CD4-positive, alpha-beta T cell treated with Interleukin-10 for 1 hour (primary cell): Measurements from ENCODE around the gene KRTAP5-11.
"Not testable (repeated sequence)": the region's sequence is repeated elsewhere in the genome, so short reads cannot be mapped to it uniquely, and the experiment has no call there.

Experiments used
- DNase-seq: peaks from one replicate; pipeline ENCODE4 v3.0.0-alpha.2; 2020

Gene KRTAP5-11

DNA sequence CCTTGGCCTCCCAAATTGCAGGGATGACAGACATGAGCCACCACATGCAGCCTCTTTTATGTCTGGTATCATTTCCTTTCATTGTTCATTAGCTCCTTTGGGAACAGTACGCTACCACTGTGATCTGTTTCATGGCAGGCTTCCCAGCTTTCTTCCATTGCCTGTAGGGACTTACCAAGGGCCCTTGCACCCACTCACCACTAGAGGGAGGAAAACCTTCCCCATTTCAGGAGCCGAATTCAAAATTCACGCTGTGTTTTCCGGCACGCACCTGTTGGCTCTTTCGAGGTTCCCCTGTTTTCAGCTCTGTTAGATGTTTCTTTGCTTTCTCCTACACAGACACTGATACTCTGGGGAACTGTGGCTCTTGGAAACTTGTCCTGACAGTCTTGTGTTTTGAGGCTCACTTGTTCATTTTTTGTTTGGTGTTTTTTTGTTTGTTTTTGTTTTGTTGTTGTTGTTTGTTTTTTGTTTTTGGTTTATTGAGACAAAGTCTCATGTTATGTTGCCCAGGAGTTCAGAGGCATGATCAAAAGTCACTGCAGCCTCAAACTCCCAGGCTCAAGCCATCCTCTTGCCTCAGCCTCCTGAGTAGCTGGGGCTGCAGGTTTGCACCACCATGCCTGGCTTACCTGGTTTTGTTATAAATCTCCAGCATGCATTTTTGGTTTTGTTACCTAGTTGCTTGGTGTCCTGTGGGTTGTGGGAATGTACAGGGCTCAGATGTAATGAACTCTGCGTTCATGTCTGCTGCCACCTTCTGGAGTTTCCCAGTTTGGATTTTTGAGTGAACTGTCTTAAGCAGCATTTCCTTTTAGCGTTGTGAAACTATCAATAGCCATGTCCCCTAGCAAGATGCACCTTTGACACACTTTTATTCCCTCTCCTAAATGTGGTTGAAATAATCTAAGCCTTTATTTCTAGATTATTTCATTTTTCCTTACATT, 2.3 kb downstream of the KRTAP5-11 start:
- peak; percentile 30 for DNase-seq

DNA sequence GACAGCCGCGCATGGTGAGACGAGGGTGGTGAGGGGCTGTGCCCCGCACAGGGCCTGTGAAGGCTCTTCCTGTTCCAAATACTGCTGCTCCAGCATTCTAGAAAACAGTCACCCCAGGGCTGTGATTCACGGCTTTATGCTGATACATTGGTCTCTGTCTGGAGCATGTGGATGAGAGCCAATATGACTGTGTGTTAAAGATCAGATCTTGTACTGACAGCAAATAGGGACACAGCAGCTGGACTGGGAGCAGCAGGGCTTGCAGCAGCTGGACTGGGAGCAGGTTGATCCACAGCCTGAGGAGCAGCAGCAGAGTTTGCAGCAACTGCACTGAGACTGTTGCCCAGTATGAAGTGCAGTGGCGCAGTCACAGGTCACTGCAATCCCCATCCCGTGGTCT, 3.2 kb downstream of the KRTAP5-11 start:
- DNase-seq = not testable (repeated sequence)

DNA sequence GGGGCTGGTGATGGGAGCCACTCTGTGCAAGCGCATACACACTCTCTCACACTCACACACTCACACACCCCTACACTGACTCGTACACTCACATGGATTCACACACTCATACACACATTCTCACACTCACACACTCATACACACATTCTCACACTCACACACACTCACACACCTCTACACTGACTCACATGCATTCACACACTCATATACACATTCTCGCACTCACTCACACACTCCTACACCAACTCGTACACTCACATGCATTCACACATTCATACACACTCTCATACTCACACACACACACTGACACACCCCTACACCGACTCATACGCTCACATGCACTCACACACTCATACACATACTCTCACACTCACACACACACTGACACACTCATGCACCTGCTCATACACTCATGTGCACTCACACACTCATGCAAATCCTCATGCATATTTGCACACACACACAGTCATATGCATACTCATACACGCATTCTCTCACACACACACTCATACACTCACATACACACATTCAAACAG, 5.1 kb downstream of the KRTAP5-11 start:
- DNase-seq = no peak

DNA sequence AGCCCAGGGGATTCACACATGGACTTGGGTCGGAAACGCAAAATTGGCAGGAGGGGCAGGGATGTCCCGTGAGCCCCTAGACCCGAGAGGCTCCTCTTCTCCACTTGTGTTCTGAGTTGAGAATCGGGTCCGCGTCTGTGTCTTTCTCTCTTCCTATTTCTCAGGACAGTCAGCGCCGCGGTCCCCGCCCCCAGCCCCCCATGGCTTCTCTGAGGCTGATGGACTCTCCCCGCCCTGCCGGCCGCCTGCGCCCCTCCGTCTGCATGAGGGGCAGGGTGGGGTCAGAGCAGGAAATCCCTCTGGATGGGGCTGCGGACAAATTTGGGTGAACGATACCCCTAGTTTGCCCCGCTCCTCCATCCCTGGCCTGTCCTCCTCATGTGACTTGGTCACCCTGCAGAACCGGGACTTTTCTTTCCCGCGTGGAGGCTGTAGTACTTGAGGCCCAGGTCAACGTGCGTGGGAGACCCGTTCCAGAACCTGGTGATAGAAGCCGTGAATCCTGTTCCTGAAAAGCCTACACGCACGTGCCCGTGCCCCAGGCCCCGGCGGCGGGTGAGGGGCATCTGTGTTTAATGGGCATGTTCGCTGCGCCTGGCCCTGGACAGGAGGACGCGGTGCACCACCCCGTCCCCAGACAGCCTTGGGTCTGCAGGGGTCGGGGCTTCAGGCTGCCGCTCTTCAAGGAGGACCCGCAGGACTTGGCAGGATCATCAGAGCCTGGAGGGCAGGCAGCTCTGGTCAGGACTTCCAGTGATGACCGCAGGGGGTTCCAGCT, 5.8 kb downstream of the KRTAP5-11 start:
- not testable (repeated sequence) for DNase-seq

DNA sequence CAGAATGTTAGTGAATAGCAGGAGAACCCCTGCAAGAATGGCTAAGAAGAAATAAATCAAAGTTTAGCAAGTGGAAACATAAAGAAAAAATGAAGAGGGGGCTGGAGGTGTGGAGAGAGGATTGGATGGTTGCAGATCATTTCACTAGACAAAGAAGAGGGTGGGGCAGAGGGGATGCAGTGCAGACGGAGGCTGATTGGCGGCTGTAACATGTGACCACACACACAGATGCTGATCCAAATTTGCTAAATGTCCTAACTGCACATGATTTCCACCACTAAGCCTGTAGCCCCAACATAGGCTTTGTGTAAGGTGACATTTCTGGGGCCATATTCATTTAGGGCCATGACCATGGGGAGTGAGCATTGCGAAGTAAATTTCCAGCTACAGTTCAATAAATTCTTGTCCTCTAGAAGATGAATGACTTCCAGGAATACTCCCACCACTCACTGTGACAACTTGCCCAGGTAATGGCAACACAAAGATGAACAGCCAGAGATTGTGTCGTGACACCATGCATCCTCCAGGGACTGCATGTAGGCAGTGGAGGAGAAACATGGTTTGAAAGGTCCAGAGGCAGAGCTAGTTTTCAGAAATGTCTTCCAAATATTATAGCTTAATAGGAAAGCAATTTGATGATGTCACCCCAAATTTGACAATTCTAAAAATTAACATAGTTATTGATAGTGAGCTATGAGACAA, 6.8 kb downstream of the KRTAP5-11 start:
- no peak for DNase-seq

DNA sequence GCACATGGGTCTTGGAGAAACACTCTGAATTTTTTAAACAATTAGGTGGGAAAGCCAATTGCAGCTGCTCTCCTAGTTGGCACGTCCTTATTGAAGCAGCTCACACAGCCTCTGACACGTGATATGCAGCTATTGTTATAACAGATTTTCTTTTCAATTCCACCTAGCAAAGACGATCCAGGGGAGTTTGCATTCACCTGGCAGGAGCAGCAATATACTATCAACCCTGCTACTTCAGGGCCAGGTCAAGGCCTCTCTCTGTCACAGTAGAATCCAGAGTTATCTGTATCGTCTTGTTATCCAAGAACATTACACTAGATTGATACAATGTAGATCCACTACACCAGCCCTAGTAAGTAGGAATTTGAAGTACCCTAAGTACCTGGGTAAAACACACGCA, 8.3 kb downstream of the KRTAP5-11 start:
- no peak for DNase-seq

DNA sequence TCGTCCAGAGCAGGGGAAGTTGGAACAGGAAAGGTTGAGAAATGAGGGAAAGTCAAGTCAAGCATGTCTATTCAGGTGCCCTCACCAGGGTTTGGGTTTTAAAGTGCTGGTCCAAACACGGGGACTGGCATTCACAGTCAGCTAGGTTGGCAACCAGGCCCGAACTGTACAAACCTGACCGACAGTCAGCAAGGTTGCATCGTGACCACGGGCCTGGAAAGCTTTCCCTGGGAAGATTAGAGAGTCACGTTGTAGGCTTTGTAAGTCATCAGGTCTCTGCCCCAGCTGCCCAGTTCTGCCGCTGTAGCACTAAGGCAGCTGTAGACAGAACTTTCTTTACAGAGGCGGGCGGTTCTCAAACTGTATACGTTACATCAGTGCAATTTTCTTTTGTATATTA, 9.9 kb downstream of the KRTAP5-11 start:
- DNase-seq = no peak

DNA sequence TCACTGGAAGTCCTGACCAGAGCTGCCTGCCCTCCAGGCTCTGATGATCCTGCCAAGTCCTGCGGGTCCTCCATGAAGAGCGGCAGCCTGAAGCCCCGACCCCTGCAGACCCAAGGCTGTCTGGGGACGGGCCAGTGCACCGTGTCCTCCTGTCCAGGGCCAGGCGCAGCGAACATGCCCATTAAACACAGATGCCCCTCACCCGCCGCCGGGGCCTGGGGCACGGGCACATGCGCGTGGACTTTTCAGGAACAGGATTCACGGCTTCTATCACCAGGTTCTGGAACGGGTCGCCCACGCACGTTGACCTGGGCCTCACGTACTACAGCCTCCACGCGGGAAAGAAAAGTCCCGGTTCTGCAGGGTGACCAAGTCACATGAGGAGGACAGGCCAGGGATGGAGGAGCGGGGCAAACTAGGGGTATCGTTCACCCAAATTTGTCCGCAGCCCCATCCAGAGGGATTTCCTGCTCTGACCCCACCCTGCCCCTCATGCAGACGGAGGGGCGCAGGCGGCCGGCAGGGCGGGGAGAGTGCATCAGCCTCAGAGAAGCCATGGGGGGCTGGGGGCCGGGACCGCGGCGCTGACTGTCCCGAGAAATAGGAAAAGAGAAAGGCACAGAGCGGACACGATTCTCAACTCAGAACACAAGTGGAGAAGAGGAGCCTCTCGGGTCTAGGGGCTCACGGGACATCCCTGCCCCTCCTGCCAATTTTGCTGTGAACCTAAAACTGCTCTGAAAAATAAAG, 11.4 kb downstream of the KRTAP5-11 start:
- not testable (repeated sequence) for DNase-seq

DNA sequence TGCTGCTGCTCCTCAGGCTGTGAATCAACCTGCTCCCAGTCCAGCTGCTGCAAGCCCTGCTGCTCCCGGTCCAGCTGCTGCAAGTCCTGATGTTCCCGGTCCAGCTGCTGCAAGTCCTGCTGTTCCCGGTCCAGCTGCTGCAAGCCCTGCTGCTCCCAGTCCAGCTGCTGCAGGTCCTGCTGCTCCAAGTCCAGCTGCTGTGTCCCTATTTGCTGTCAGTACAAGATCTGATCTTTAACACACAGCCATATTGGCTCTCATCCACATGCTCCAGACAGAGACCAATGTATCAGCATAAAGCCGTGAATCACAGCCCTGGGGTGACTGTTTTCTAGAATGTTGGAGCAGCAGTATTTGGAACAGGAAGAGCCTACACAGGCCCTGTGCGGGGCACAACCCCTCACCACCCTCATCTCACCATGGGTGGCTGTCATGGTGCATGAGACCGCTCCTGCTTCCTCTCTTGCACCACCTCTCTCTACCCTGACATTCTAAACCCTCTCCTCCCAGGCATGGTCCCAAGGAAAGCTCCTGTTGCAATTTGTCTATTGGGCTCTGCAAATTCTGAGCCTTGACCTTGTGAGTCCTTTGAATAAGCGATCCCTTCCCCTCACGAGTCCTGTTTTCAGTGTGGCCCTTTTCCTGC, 13.8 kb downstream of the KRTAP5-11 start:
- no peak for DNase-seq

DNA sequence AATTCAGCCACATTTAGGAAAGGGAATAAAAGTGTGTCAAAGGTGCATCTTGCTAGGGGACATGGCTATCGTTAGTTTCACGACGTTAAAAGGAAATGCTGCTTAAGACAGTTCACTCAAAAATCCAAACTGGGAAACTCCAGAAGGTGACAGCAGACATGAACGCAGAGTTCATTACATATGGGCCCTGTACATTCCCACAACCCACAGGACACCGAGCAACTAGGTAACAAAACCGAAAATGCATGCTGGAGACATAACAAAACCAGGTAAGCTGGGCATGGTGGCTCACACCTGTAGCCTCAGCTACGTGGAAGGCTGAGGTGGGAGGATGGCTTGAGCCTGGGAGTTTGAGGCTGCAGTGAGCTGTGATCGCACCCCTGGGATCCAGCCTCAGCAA, 15.0 kb downstream of the KRTAP5-11 start:
- not testable (repeated sequence) for DNase-seq

DNA sequence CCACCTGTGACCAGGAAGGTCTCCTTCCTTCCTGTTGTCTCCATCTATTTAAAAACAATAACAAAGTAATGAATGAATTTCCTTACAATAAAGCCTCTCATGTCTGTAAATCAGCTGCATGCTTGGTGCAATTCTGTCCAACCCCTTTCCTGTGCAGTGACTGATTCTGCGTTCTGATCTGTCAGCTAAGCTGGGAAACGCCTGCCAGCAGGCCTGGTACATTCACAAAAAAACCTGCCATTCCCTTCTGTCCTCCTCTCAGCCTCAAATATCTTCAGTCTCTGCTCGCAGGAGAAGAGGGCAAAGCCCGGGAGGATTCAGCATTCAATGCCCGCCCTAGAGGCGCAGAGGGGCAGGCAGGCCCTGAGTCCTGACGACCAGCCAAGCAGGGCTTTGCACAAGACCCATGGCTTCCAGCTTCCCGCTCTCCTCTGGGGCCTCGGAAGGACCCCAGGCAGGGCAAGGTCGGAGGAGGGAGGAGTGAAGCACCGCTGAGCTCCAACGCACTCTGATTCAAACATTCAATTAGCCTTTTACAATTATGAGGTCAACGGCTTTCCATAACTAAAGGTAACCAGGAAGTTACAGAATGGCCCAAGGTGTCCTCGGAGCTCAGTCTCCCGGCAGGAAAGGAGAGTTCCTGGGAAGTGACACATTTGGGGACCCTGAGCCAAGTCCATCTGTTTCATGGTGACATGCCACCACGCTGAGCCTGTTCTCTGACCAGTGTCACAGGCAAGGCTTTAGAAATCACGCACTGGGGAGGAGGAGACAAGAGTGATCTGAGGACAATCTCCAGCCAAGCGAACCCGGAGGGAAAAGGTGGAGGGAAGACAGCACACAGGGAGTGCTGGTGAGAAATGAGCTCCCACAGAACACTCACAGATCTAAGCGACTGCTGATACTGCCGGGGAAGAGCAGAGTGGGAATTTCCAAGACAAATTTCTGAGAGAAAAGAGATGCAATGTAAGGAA, 15.8 kb downstream of the KRTAP5-11 start:
- DNase-seq = not testable (repeated sequence)

DNA sequence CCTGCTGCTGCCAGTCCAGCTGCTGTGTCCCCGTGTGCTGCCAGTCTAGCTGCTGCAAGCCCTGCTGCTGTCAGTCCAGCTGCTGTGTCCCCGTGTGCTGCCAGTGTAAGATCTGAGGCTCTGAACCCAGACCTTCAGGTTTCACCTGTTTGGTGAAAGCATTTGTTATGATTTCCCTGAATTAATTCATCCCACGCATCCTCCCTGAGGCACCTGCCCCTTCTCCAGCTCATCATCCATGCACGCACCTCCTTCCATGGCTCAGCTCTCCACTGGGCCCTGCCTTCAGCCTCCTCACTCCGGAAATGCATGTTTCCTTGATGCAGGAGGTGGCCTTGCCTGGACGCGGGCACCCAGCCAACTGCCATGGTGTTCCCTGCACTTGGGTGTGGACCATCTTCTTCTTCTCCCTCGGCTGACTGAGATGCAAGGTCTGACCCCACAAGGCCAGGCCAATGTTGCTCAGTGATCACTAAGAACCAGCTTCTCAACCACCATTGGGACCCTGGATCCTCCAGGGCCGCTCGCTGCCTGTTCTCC, 16.5 kb downstream of the KRTAP5-11 start:
- no peak for DNase-seq

DNA sequence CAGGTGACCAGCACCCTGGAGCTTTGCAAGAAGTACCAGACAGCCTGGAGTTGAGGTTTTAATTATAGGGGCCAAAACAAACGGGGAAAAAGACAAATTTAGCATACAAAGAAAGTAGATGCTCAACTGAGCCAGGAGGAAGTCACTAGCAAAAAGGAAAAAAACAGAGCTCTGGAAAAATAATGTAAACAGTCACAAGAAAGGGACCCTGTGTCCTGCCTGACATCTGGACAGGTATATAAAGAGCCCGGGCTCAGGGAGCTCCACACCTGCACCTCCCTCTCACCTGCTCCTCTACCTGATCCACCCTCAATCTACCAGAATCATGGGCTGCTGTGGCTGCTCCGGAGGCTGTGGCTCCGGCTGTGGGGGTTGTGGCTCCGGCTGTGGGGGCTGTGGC, 17.4 kb downstream of the KRTAP5-11 start, which contains the start of gene KRTAP5-10:
TSS of gene KRTAP5-10 (plus strand) at position 301 of the 400 bp plus-strand sequence. CDS start at position 326, 25 bp downstream.
- DNase-seq = no peak

DNA sequence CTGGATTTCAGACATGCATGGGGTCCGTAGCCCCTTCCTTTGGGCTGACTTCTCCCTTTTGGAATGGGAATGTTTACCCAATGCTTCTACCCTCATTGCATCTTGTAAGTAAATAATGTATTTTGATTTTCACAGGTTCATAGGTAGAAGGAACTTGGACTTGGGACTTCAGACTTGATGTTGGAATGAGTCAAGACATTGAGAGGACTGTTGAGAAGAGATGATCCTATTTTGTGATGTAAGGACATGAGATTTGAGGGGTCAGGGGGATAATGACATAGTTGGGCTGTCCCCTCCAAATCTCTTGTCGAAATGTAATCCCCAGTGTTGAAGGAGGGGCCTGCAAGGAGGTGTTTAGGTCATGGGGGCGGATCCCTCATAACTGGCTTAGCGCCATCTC, 18.2 kb downstream of the KRTAP5-11 start:
- DNase-seq = no peak

DNA sequence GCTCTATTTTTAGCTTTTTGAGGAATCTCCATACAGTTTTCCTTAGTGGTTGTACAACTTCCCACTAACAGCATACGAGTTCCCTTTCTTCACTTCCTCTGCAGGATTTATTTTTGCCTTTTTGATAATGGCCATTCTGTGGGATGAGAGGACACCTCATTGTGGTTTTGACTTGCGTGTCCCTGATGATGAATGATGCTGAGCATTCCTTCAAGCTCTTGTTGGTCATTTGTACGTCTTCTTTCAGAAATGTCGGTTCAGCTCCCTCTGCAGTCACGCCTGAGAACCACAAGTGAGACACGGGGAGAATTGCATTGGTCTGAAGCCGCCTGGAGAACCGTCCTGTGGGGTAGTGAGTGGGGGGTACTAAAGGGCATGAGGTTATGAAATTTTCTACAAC, 19.3 kb downstream of the KRTAP5-11 start:
- peak; percentile 11 for DNase-seq

DNA sequence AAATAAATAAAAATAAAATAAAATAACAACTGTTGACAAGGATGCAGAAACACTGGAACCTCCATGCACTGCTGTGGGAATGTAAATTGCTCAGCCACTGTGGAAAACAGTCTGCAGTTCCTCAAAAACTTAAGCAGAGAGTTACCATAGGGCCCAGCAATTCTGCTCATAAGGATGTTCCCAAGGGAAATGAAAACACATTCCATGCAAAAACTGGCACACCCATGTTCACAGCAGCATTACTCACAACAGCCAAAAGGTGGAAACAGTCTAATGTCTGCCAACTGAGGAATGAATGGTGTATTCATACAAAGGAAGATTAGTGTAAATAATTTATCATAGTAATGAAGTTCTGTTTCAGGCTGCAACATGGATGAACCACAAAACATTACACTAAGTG, 20.6 kb downstream of the KRTAP5-11 start:
- no peak for DNase-seq

DNA sequence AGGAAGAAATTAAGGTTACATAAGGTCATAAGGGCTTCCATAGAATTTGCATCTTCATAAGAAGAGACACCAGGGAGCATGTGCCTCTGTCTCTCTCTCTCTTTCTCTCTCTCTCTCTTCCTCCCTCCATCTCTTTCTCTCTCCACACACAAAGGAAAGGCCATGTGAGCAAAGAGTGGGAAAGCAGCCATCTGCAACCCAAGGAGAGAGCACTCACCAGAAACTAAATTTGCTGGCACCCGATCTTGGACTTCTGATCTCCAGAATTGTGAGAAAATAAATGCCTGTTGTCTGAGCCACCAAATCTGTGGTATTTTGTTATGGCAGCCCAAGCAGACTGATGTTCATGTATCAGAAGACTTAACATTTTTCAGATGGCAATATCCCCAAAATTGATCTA, 23.7 kb downstream of the KRTAP5-11 start:
- no peak for DNase-seq

DNA sequence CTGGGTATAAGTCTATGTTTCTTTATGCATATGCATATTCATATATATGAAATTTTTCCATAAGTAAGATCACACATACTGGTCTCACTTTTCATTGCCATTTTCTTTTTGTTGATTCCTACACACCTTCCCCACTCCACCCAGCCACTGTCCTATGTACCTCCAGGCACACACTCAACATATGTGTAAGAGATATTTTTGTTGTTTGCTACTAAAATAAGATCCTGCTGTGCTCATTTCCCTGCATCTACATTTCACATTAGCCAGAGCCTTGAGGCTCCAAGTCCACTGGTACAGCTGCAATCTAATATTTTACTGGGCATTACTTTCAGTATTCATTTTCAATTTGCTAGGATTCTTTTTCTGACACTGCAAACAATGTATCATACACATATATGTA, 25.4 kb downstream of the KRTAP5-11 start:
- no peak for DNase-seq

DNA sequence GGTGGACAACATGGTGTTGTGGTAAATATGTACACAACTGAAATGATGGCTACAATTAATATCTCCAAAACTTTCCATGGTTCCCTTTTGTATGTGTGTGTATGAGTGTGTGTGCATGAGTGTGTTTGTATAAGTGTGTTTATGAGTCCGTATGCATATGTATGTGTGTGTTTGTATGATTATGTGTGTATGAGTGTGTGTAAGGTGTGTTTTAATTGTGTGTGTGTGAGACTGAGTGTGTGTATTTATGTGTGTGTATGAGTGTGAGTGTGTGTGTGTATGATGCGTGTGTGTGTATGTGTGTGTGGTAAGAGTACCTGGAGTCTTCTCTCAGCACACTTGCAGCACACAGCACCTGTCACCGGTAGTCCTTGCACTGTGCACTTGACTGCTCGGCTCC, 26.7 kb downstream of the KRTAP5-11 start:
- DNase-seq = no peak

DNA sequence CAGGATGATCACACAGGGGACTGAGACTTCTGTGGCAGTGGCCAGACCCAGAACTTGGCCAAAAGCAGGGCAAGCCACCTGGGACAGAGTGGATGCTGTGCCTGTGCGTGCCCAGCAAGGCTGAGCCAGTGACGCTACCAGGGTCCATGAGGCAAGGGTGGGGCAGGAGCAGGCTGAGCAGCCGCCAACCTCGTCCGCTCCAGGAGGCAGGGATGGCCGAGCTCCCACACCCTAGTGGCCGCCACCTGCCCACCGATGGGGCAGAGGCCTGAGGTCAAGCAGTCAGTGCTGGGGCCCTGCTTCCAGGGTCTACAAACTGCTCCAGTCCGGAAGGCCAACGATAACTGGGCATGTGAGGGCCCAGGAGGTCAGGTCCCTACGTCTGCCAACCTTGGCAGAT, 27.2 kb downstream of the KRTAP5-11 start:
- no peak for DNase-seq
